Thyroid gland (tissue), 4 donors: ENCODE results near the gene APBB2.

Experiments used
- POLR2A ChIP-seq, 2 donors: fragments of 450-650 bp; IDR thresholded peaks; one replicate each; pipeline ENCODE4 v1.6.1; 2017; ENCODE audit warnings: antibody characterized with exemption in 2 of 2, mild to moderate bottlenecking in 2 of 2, moderate library complexity in 1 of 2
- TF ChIP-seq, protein P1 (sequence below), 6 experiments: fragments of 200-600 bp in 3 of 6; fragments of 450-650 bp in 3 of 6; sonication (generic) in 3 of 6; IDR thresholded peaks; one replicate each; pipeline ENCODE4 v1.5.1; 2016 to 2019; ENCODE audit warnings: antibody characterized with exemption in 6 of 6, mild to moderate bottlenecking in 2 of 6, inconsistent platforms in 1 of 6, moderate library complexity in 1 of 6

- TF ChIP-seq, protein P1, sequence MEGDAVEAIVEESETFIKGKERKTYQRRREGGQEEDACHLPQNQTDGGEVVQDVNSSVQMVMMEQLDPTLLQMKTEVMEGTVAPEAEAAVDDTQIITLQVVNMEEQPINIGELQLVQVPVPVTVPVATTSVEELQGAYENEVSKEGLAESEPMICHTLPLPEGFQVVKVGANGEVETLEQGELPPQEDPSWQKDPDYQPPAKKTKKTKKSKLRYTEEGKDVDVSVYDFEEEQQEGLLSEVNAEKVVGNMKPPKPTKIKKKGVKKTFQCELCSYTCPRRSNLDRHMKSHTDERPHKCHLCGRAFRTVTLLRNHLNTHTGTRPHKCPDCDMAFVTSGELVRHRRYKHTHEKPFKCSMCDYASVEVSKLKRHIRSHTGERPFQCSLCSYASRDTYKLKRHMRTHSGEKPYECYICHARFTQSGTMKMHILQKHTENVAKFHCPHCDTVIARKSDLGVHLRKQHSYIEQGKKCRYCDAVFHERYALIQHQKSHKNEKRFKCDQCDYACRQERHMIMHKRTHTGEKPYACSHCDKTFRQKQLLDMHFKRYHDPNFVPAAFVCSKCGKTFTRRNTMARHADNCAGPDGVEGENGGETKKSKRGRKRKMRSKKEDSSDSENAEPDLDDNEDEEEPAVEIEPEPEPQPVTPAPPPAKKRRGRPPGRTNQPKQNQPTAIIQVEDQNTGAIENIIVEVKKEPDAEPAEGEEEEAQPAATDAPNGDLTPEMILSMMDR (IDR thresholded peaks at IDR 0.05) = no peak
- TF ChIP-seq POLR2A (IDR thresholded peaks at IDR 0.05) = no peak
These were observed 192.2 kb downstream of the APBB2 start for GRCh38 chr4:41022116-41022515.
